22Rv1 (cell line): ENCODE measurements around the gene GMFB.

ENCODE experiments used
- ZFX ChIP-seq: fragments of 450-650 bp; IDR thresholded peaks from 2 replicates; pipeline ENCODE4 v1.6.1; 2017; ENCODE audit warnings: antibody characterized with exemption, borderline replicate concordance
- TF ChIP-seq, protein P1 (sequence below): fragments of 450-650 bp; IDR thresholded peaks from 2 replicates; pipeline ENCODE4 v1.5.1; 2017; ENCODE audit warnings: mild to moderate bottlenecking

DNA sequence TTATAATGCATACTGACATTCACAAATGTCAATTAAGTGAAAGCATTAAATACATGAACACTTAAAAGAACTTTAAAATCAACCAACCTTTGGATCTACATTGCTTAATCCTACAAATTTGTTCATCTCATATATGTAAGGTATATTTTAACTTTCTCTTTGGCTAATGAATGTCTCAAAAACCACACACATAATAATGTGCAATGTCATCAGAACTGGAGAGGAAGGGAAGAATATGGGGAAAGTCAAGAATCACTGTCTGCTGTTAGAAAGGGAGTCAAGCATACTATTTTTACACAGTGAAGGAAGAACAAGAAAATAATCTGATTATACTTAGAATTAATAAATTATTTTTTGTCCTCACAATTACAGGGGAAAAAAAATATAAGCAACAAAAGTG, 4.9 kb downstream of the GMFB start:
- TF ChIP-seq, protein P1, sequence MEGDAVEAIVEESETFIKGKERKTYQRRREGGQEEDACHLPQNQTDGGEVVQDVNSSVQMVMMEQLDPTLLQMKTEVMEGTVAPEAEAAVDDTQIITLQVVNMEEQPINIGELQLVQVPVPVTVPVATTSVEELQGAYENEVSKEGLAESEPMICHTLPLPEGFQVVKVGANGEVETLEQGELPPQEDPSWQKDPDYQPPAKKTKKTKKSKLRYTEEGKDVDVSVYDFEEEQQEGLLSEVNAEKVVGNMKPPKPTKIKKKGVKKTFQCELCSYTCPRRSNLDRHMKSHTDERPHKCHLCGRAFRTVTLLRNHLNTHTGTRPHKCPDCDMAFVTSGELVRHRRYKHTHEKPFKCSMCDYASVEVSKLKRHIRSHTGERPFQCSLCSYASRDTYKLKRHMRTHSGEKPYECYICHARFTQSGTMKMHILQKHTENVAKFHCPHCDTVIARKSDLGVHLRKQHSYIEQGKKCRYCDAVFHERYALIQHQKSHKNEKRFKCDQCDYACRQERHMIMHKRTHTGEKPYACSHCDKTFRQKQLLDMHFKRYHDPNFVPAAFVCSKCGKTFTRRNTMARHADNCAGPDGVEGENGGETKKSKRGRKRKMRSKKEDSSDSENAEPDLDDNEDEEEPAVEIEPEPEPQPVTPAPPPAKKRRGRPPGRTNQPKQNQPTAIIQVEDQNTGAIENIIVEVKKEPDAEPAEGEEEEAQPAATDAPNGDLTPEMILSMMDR = no peak
- TF ChIP-seq ZFX = no peak
